HepG2 (cell line): ENCODE results near the gene FOXN3. TPM values are rescaled to one million over a fixed set of nuclear protein-coding genes. Genes with fewer than 3 reads are reported as not detected.

ENCODE experiments used
- ATAC-seq: fragments of 200-7000 bp; cut with Tn5 transposase; 3 replicates; pipeline ENCODE4 v1.9.1; 2020; ENCODE audit warnings: mild to moderate bottlenecking, moderate library complexity
- BruUV-seq: library from RNA; stranded (reverse); fragments of 400-500 nt; replicated peaks from 2 replicates; lab custom pipeline; 2021; lab: Mats Ljungman, UMichigan
- CTCF ChIA-PET: fragments of 300-600 bp; formaldehyde crosslinking; extraction: SDS; loops from one replicate; lab custom pipeline; 2021; ENCODE audit warnings: low total read pairs, inconsistent platforms, low intra/inter-chr PET ratio; lab: Yijun Ruan, JAX
- POLR2A ChIA-PET: fragments of 350-600 bp; sonication (Branson Sonifier 250); formaldehyde crosslinking; loops from one replicate; lab custom pipeline; 2020; ENCODE audit warnings: antibody characterized with exemption, inconsistent platforms; lab: Yijun Ruan, JAX
- DNase-seq: peaks from one replicate; pipeline ENCODE4 v3.0.0-alpha.2; 2015; ENCODE audit warnings: low spot score
- FAIRE-seq: peaks from 3 replicates; lab custom pipeline; 2011; peaks lifted over from hg19 to GRCh38; lab: Jason Lieb, UNC
- H2AFZ ChIP-seq: one replicate; pipeline ENCODE4 v1.6.1; 2011; ENCODE audit warnings: low read length, inconsistent platforms
- H3K27ac ChIP-seq: fragments of 300-600 bp; 3 replicates; pipeline ENCODE4 v1.8.0; 2011; ENCODE audit warnings: mixed run types, mild to moderate bottlenecking, mixed read lengths, low read length, inconsistent platforms; ENCODE audit not compliant: insufficient read depth; ENCODE audit errors: extremely low read length
- H3K27me3 ChIP-seq, 2 experiments: fragments of 200-600 bp in 1 of 2; 2 replicates in 1 of 2; 3 replicates in 1 of 2; pipeline versions ENCODE4 v1.6.0 to v1.8.0; 2011; ENCODE audit warnings: low read length in 2 of 2, mild to moderate bottlenecking in 2 of 2, moderate library complexity in 2 of 2, inconsistent platforms in 1 of 2; ENCODE audit not compliant: insufficient read depth in 2 of 2, control insufficient read depth in 1 of 2
- H3K36me3 ChIP-seq, 2 experiments: fragments of 200-600 bp in 1 of 2; replicated peaks in 1 of 2; 2 replicates in 1 of 2; 3 replicates in 1 of 2; pipeline versions ENCODE4 v1.5.1 to v1.8.0; 2011; ENCODE audit warnings: low read length in 2 of 2, inconsistent platforms in 1 of 2; ENCODE audit not compliant: insufficient read depth in 2 of 2, control insufficient read depth in 1 of 2
- H3K4me1 ChIP-seq: 2 replicates; pipeline ENCODE4 v1.5.1; 2012; ENCODE audit warnings: low read length, inconsistent platforms; ENCODE audit not compliant: insufficient read depth
- H3K4me2 ChIP-seq: 2 replicates; pipeline ENCODE4 v1.6.0; 2011; ENCODE audit warnings: low read depth, low read length, inconsistent platforms
- H3K4me3 ChIP-seq, 3 experiments: fragments of 200-600 bp in 1 of 3; sonication (generic), shearing (Covaris generic) in 1 of 3; replicated peaks in 1 of 3; 2 replicates each; pipeline ENCODE4 v1.5.1; 2011 to 2016; ENCODE audit warnings: low read length in 3 of 3, inconsistent platforms in 2 of 3, low read depth in 2 of 3, mild to moderate bottlenecking in 2 of 3, control low read depth in 1 of 3, mixed read lengths in 1 of 3; ENCODE audit not compliant: insufficient read depth in 1 of 3
- H3K79me2 ChIP-seq: one replicate; pipeline ENCODE4 v1.6.1; 2011; ENCODE audit warnings: low read length, inconsistent platforms; ENCODE audit not compliant: insufficient read depth
- H3K9ac ChIP-seq: 2 replicates; pipeline ENCODE4 v1.6.0; 2011; ENCODE audit warnings: mild to moderate bottlenecking, low read depth, low read length, inconsistent platforms; ENCODE audit not compliant: insufficient read depth
- H3K9me3 ChIP-seq: 2 replicates; pipeline ENCODE4 v1.5.1; 2012; ENCODE audit warnings: mild to moderate bottlenecking, low read length
- H4K20me1 ChIP-seq: 2 replicates; pipeline ENCODE4 v1.6.0; 2011; ENCODE audit warnings: inconsistent platforms, mild to moderate bottlenecking, low read length, moderate library complexity; ENCODE audit not compliant: insufficient read depth
- ATM ChIP-seq: fragments of 450-650 bp; IDR thresholded peaks from 2 replicates; pipeline ENCODE4 v1.7.1; 2017; ENCODE audit warnings: mild to moderate bottlenecking, borderline replicate concordance
- BCL6 ChIP-seq: IDR thresholded peaks from 2 replicates; pipeline ENCODE4 v1.6.1; 2016; ENCODE audit warnings: missing genetic modification reagents, missing compliant biosample characterization
- CBX5 ChIP-seq: sonication (generic); formaldehyde crosslinking; IDR thresholded peaks from 2 replicates; pipeline ENCODE4 v1.4.0; 2020; ENCODE audit warnings: missing genetic modification reagents, borderline replicate concordance
- CTCF ChIP-seq: sonication (generic); formaldehyde crosslinking; IDR thresholded peaks from 2 replicates; pipeline ENCODE4 v1.5.0; 2020; ENCODE audit warnings: mild to moderate bottlenecking, missing genetic modification reagents, moderate library complexity
- DMTF1 ChIP-seq: sonication (generic); formaldehyde crosslinking; IDR thresholded peaks from 2 replicates; pipeline ENCODE4 v1.4.0; 2020; ENCODE audit warnings: mild to moderate bottlenecking, missing genetic modification reagents
- HMGXB3 ChIP-seq: sonication (generic); formaldehyde crosslinking; IDR thresholded peaks from 2 replicates; pipeline ENCODE4 v1.4.0; 2020; ENCODE audit warnings: missing genetic modification reagents, borderline replicate concordance
- KMT2A ChIP-seq: sonication (generic); formaldehyde crosslinking; IDR thresholded peaks from 2 replicates; pipeline ENCODE4 v1.4.0; 2020; ENCODE audit warnings: missing genetic modification reagents
- PAWR ChIP-seq: sonication (generic); formaldehyde crosslinking; IDR thresholded peaks from 2 replicates; pipeline ENCODE4 v1.4.0; 2020; ENCODE audit warnings: missing genetic modification reagents, mild to moderate bottlenecking, borderline replicate concordance
- RXRA ChIP-seq: sonication (generic); formaldehyde crosslinking; IDR thresholded peaks from 2 replicates; pipeline ENCODE4 v1.5.1; 2020; ENCODE audit warnings: missing genetic modification reagents
- SNAPC5 ChIP-seq: sonication (generic); formaldehyde crosslinking; IDR thresholded peaks from 2 replicates; pipeline ENCODE4 v1.8.1; 2023; ENCODE audit warnings: mild to moderate bottlenecking, missing genetic modification reagents, borderline replicate concordance
- ZBTB34 ChIP-seq: sonication (generic); formaldehyde crosslinking; IDR thresholded peaks from 2 replicates; pipeline ENCODE4 v1.8.0; 2022; ENCODE audit warnings: mild to moderate bottlenecking, missing genetic modification reagents
- ZNF713 ChIP-seq: sonication (generic); formaldehyde crosslinking; IDR thresholded peaks from 2 replicates; pipeline ENCODE4 v1.4.0; 2020; ENCODE audit warnings: mild to moderate bottlenecking, missing genetic modification reagents
- WGBS: methylation state at CpG from one replicate; pipeline ENCODE4 v1.1.6; 2017; ENCODE audit warnings: low lambda C conversion rate; 5-methylcytosine and 5-hydroxymethylcytosine counted together
- in situ Hi-C: cut with HindIII; loops from 2 replicates; pipeline ENCODE4 v1.10.0; 2017; ENCODE audit warnings: low pct_unique_long_range_greater_than_20kb; ENCODE audit not compliant: extremely low pct_ligation_motif_present
- intact Hi-C: fragments of 100-400 bp; cut with micrococcal nuclease; formaldehyde crosslinking; loops from one replicate; pipeline ENCODE4 v1.10.0; 2022; ENCODE audit not compliant: unreplicated experiment
- polyA plus RNA-seq, 8 experiments: library from polyadenylated mRNA; depleted of rRNA in 3 of 8; stranded (reverse) in 7 of 8; unstranded in 1 of 8; fragments of >200 nt; fragmentation: Illumina TruSeq in 4 of 8; extraction: Trizol in 4 of 8; gene quantifications; 2 replicates each; pipeline versions ENCODE4 v1.2.1 to v1.2.3, GENCODE V29; 2011 to 2016; ENCODE audit warnings: low read depth in 4 of 8, missing spikeins in 1 of 8, mixed read lengths in 1 of 8; ENCODE audit not compliant: insufficient read depth in 1 of 8
- total RNA-seq, 5 experiments: library from RNA; depleted of rRNA; stranded (reverse); fragments of >200 nt; fragmentation: Illumina TruSeq; extraction: Trizol; gene quantifications; 2 replicates each; pipeline ENCODE4 v1.2.3, GENCODE V29; 2016; ENCODE audit warnings: low read depth in 1 of 5
- TF ChIP-seq, protein P1 (sequence below): sonication (generic); formaldehyde crosslinking; IDR thresholded peaks from 2 replicates; pipeline ENCODE4 v1.4.0; 2020; ENCODE audit warnings: missing genetic modification reagents, borderline replicate concordance

The FOXN3 gene
- total and polyA plus RNA-seq, 2 of the 13 experiments (the other 11 are each of a cell fraction or from before 2014, with no cell fraction given), result 32.4 to 70.2 TPM

- Histone ChIP-seq H3K27me3 (no peaks in the 10 kb centered on the region), H3K36me3 (peaks cover 12 to 24% of the 10 kb centered on the region in 2 experiments; a peak in 4 of 5 replicates), H3K4me2 (no peak overlapping the region), H2AFZ (no peak overlapping the region), H3K9ac (no peak overlapping the region), H4K20me1 (peaks cover 17% of the 10 kb centered on the region), H3K9me3 (no peaks in the 10 kb centered on the region), H3K27ac (no peak overlapping the region), H3K79me2 (peaks cover 6% of the 10 kb centered on the region), H3K4me1 (peaks cover 31% of the 10 kb centered on the region), H3K4me3 (no peak overlapping the region)
- intact Hi-C loops, result no loop called here
- FAIRE-seq (no peak), ATAC-seq (no peak), DNase-seq (no peak)
- ChIA-PET CTCF (no interaction called here), POLR2A (no interaction called here)
- 98% methylated on average over 3 of the region's 3 CpGs for WGBS
- in situ Hi-C loops, result no loop called here
- no TSS peak for BruUV-seq
- no peak for TF ChIP-seq KMT2A (CRISPR knock-in tag)
- no peak for TF ChIP-seq HMGXB3
- no peak for TF ChIP-seq RXRA (CRISPR knock-in tag)
- TF ChIP-seq, protein P1, sequence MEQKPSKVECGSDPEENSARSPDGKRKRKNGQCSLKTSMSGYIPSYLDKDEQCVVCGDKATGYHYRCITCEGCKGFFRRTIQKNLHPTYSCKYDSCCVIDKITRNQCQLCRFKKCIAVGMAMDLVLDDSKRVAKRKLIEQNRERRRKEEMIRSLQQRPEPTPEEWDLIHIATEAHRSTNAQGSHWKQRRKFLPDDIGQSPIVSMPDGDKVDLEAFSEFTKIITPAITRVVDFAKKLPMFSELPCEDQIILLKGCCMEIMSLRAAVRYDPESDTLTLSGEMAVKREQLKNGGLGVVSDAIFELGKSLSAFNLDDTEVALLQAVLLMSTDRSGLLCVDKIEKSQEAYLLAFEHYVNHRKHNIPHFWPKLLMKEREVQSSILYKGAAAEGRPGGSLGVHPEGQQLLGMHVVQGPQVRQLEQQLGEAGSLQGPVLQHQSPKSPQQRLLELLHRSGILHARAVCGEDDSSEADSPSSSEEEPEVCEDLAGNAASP (CRISPR knock-in tag), result no peak
- no peak for TF ChIP-seq ZBTB34 (CRISPR knock-in tag)
- TF ChIP-seq ZNF713 (CRISPR knock-in tag), result no peak
- TF ChIP-seq ATM, result no peak
- no peak for TF ChIP-seq CBX5 (CRISPR knock-in tag)
- TF ChIP-seq SNAPC5 (CRISPR knock-in tag), result no peak
- no peak for TF ChIP-seq BCL6
- TF ChIP-seq DMTF1, result no peak
- no peak for TF ChIP-seq PAWR (CRISPR knock-in tag)
- TF ChIP-seq CTCF (CRISPR knock-in tag), result no peak
Measured at GRCh38 chr14:89209558-89209957, 207.5 kb downstream of the FOXN3 start.
